Stimulated activated naive B cell treated with anti-CD40 and anti-IgM and Interleukin-4, amounts not matched to agents 10 μg/mL and 1 μg/mL and 100 μg/mL, for 72 hours (primary cell): ENCODE results near the gene HS6ST3.
A peak's percentile ranks its signal among the peaks of the same experiment; 100 is the strongest.
"Not testable (repeated sequence)": the region's sequence is repeated elsewhere in the genome, so short reads cannot be mapped to it uniquely, and the experiment has no call there.

Experiments used
- ATAC-seq, 2 donors: fragments of 150-1000 bp; cut with Tn5 transposase; replicated peaks; 2 replicates each; pipeline ENCODE4 v1.10.0; 2021; ENCODE audit warnings: moderate library complexity in 1 of 2
- DNase-seq: peaks from one replicate; pipeline ENCODE4 v3.0.0; 2021
- H3K27ac Mint-ChIP-seq: one replicate; pipeline ENCODE4 v1.8.0; 2022; ENCODE audit warnings: mild to moderate bottlenecking, mixed read lengths
- H3K27me3 Mint-ChIP-seq, 2 donors: one replicate each; pipeline ENCODE4 v1.8.0; 2022; ENCODE audit warnings: mixed read lengths in 2 of 2
- H3K36me3 Mint-ChIP-seq, 2 donors: one replicate each; pipeline ENCODE4 v1.8.0; 2022; ENCODE audit warnings: mixed read lengths in 2 of 2, mild to moderate bottlenecking in 1 of 2
- H3K4me1 Mint-ChIP-seq, 2 donors: one replicate each; pipeline ENCODE4 v1.8.0; 2022; ENCODE audit warnings: mixed read lengths in 2 of 2, mild to moderate bottlenecking in 1 of 2
- H3K4me3 Mint-ChIP-seq, 2 donors: one replicate each; pipeline ENCODE4 v1.8.0; 2022; ENCODE audit warnings: mild to moderate bottlenecking in 2 of 2, mixed read lengths in 2 of 2, moderate library complexity in 1 of 2
- H3K9me3 Mint-ChIP-seq, 2 donors: one replicate each; pipeline ENCODE4 v1.8.0; 2022; ENCODE audit warnings: mixed read lengths in 2 of 2, mild to moderate bottlenecking in 1 of 2

Gene HS6ST3

GRCh38 chr13:96080676-96081075, 9.2 kb upstream of the HS6ST3 start:
- ATAC-seq: no peak
- peaks cover 2 to 4% of the 10 kb centered on the region in 2 donors for H3K9me3 Mint-ChIP-seq

GRCh38 chr13:96081888-96082287, 8.0 kb upstream of the HS6ST3 start:
- Mint-ChIP-seq H3K27me3 (peaks cover under 1 to 2% of the 10 kb centered on the region in 2 donors), H3K9me3 (peaks cover 2 to 4% of the 10 kb centered on the region in 2 donors), H3K36me3 (no peaks in the 10 kb centered on the region), H3K4me3 (no peak overlapping the region), H3K4me1 (no peaks in the 10 kb centered on the region), H3K27ac (no peak overlapping the region)
- ATAC-seq (no peak), DNase-seq (no peak)

More at GRCh38 chr13:96080676-96081075, 9.2 kb upstream of the HS6ST3 start:
- H3K27ac Mint-ChIP-seq: no peak overlapping the region
- no peaks in the 10 kb centered on the region for H3K36me3 Mint-ChIP-seq
- no peaks in the 10 kb centered on the region for H3K4me1 Mint-ChIP-seq
- no peaks in the 10 kb centered on the region for H3K27me3 Mint-ChIP-seq
- H3K4me3 Mint-ChIP-seq: no peak overlapping the region
- DNase-seq: no peak

- Mint-ChIP-seq H3K27ac (no peak overlapping the region), H3K27me3 (peaks cover 6 to 9% of the 10 kb centered on the region in 2 donors), H3K4me3 (no peak overlapping the region), H3K4me1 (no peaks in the 10 kb centered on the region), H3K36me3 (no peaks in the 10 kb centered on the region), H3K9me3 (peaks cover 2 to 4% of the 10 kb centered on the region in 2 donors)
- ATAC-seq (no peak), DNase-seq (no peak)
These were observed 7.3 kb upstream of the HS6ST3 start for GRCh38 chr13:96082640-96083039.

GRCh38 chr13:96086736-96087135, 3.2 kb upstream of the HS6ST3 start:
- Mint-ChIP-seq H3K27me3 (peaks cover 32 to 38% of the 10 kb centered on the region in 2 donors), H3K4me1 (peaks cover 0 to 2% of the 10 kb centered on the region in 2 donors), H3K36me3 (no peaks in the 10 kb centered on the region), H3K4me3 (no peak overlapping the region), H3K27ac (no peak overlapping the region), H3K9me3 (peaks cover 0 to 2% of the 10 kb centered on the region in 2 donors)
- ATAC-seq (no peak), DNase-seq (no peak)

- Mint-ChIP-seq H3K9me3 (no peaks in the 10 kb centered on the region), H3K27ac (no peak overlapping the region), H3K4me3 (no peak overlapping the region), H3K27me3 (peaks cover 45 to 50% of the 10 kb centered on the region in 2 donors), H3K36me3 (no peaks in the 10 kb centered on the region), H3K4me1 (peaks cover 0 to 2% of the 10 kb centered on the region in 2 donors)
- no peak for ATAC-seq
- DNase-seq: no peak
These were observed 768 bp upstream of the HS6ST3 start for GRCh38 chr13:96089139-96089538.

GRCh38 chr13:96090240-96091101, 564 bp downstream of the HS6ST3 start:
- H3K9me3 Mint-ChIP-seq: no peaks in the 10 kb centered on the region
- H3K4me3 Mint-ChIP-seq: no peak overlapping the region
- DNase-seq: no peak
- ATAC-seq: peak in 1 of 2 donors; percentile 16
- no peaks in the 10 kb centered on the region for H3K36me3 Mint-ChIP-seq
- H3K27ac Mint-ChIP-seq: no peak overlapping the region
- peaks cover 45 to 58% of the 10 kb centered on the region in 2 donors for H3K27me3 Mint-ChIP-seq
- peaks cover 0 to 2% of the 10 kb centered on the region in 2 donors for H3K4me1 Mint-ChIP-seq

- ATAC-seq (no peak), DNase-seq (no peak)
- Mint-ChIP-seq H3K4me1 (peaks cover 0 to 2% of the 10 kb centered on the region in 2 donors), H3K9me3 (no peaks in the 10 kb centered on the region), H3K27ac (no peak overlapping the region), H3K27me3 (peaks cover 45 to 58% of the 10 kb centered on the region in 2 donors), H3K36me3 (no peaks in the 10 kb centered on the region), H3K4me3 (peak overlapping the region; percentile 39 to 56)
These were observed 1.5 kb downstream of the HS6ST3 start for GRCh38 chr13:96091164-96092117.

GRCh38 chr13:96093296-96094006, 3.5 kb downstream of the HS6ST3 start:
- Mint-ChIP-seq H3K36me3 (no peaks in the 10 kb centered on the region), H3K4me3 (no peak overlapping the region), H3K27me3 (peaks cover 35 to 44% of the 10 kb centered on the region in 2 donors), H3K9me3 (peaks cover 0 to 2% of the 10 kb centered on the region in 2 donors), H3K4me1 (peaks cover 0 to 2% of the 10 kb centered on the region in 2 donors), H3K27ac (no peak overlapping the region)
- ATAC-seq: no peak
- no peak for DNase-seq

- H3K4me1 Mint-ChIP-seq: no peaks in the 10 kb centered on the region
- H3K9me3 Mint-ChIP-seq: peaks cover 0 to 5% of the 10 kb centered on the region in 2 donors
- no peak overlapping the region for H3K27ac Mint-ChIP-seq
- no peak overlapping the region for H3K4me3 Mint-ChIP-seq
- no peak for DNase-seq
- H3K36me3 Mint-ChIP-seq: no peaks in the 10 kb centered on the region
- peaks cover 0 to 6% of the 10 kb centered on the region in 2 donors for H3K27me3 Mint-ChIP-seq
- no peak for ATAC-seq
These were observed 10.7 kb downstream of the HS6ST3 start for GRCh38 chr13:96100457-96101220.

GRCh38 chr13:96104516-96104915, 14.6 kb downstream of the HS6ST3 start:
- Mint-ChIP-seq H3K4me3 (no peak overlapping the region), H3K4me1 (no peaks in the 10 kb centered on the region), H3K9me3 (peaks cover 23% of the 10 kb centered on the region in 2 donors), H3K36me3 (no peaks in the 10 kb centered on the region), H3K27ac (no peak overlapping the region), H3K27me3 (peaks cover 0 to 6% of the 10 kb centered on the region in 2 donors)
- ATAC-seq (no peak), DNase-seq (no peak)

- H3K27me3 Mint-ChIP-seq, DNase-seq, H3K4me1 Mint-ChIP-seq, H3K4me3 Mint-ChIP-seq, H3K36me3 Mint-ChIP-seq, H3K27ac Mint-ChIP-seq, ATAC-seq: not testable (repeated sequence)
- H3K9me3 Mint-ChIP-seq: peaks cover 23 to 25% of the 10 kb centered on the region in 2 donors
These were observed 18.2 kb downstream of the HS6ST3 start for GRCh38 chr13:96108072-96108471.

- Mint-ChIP-seq H3K9me3 (peaks cover 23 to 25% of the 10 kb centered on the region in 2 donors), H3K4me1 (no peaks in the 10 kb centered on the region), H3K4me3 (no peak overlapping the region), H3K27me3 (no peaks in the 10 kb centered on the region), H3K27ac (no peak overlapping the region), H3K36me3 (no peaks in the 10 kb centered on the region)
- ATAC-seq (no peak), DNase-seq (no peak)
These were observed 19.2 kb downstream of the HS6ST3 start for GRCh38 chr13:96109125-96109524.

- H3K27ac Mint-ChIP-seq: no peak overlapping the region
- no peak for ATAC-seq
- H3K4me3 Mint-ChIP-seq: no peak overlapping the region
- H3K9me3 Mint-ChIP-seq: peaks cover 11 to 14% of the 10 kb centered on the region in 2 donors
- no peak for DNase-seq
- H3K27me3 Mint-ChIP-seq: no peaks in the 10 kb centered on the region
- no peaks in the 10 kb centered on the region for H3K4me1 Mint-ChIP-seq
- H3K36me3 Mint-ChIP-seq: no peaks in the 10 kb centered on the region
These were observed 23.0 kb downstream of the HS6ST3 start for GRCh38 chr13:96112936-96113335.
